ENCODE results near the gene MEFV.

The MEFV gene

GRCh38 chr16:3195975-3196374, 60.5 kb downstream of the MEFV start:
- H3K4me1 ChIP-seq: no peaks in the 10 kb centered on the region; the same call in 1 of the 2 replicates
- in situ Hi-C loops (cut with MboI; ENCODE audit: low sequenced_read_pairs): no loop called here
- no peaks in the 10 kb centered on the region for H3K36me3 ChIP-seq (replicated peaks)
- H3K4me3 ChIP-seq: no peak overlapping the region
- no peak for DNase-seq (ENCODE audit: low spot score in 2 of 2)
- peaks cover 4% of the 10 kb centered on the region; the same call in 1 of the 2 replicates for H3K27me3 ChIP-seq (ENCODE audit: low read depth)
- H3K9me3 ChIP-seq: no peaks in the 10 kb centered on the region

GRCh38 chr16:3194792-3195191, 61.6 kb downstream of the MEFV start:
- in situ Hi-C loops (cut with MboI; ENCODE audit: low sequenced_read_pairs): no loop called here
- Histone ChIP-seq H3K27me3 (ENCODE audit: low read depth) (peaks cover 4% of the 10 kb centered on the region; the same call in 1 of the 2 replicates), H3K4me1 (no peaks in the 10 kb centered on the region), H3K9me3 (no peaks in the 10 kb centered on the region), H3K36me3 (replicated peaks) (no peaks in the 10 kb centered on the region), H3K4me3 (no peak overlapping the region)
- DNase-seq (ENCODE audit: low spot score in 2 of 2): no peak

- in situ Hi-C loops (cut with MboI; ENCODE audit: low sequenced_read_pairs): no loop called here
Observed at GRCh38 chr16:3193221-3194212, 62.9 kb downstream of the MEFV start.

GRCh38 chr16:3192476-3193019, 63.9 kb downstream of the MEFV start:
- Histone ChIP-seq H3K4me3 (no peak overlapping the region), H3K27me3 (ENCODE audit: low read depth) (no peaks in the 10 kb centered on the region)
- in situ Hi-C loops (cut with MboI; ENCODE audit: low sequenced_read_pairs): no loop called here

More at GRCh38 chr16:3193221-3194212, 62.9 kb downstream of the MEFV start:
- H3K36me3 ChIP-seq (replicated peaks): no peaks in the 10 kb centered on the region
- no peak overlapping the region for H3K4me3 ChIP-seq
- H3K4me1 ChIP-seq: peaks cover 7% of the 10 kb centered on the region
- no peaks in the 10 kb centered on the region for H3K9me3 ChIP-seq
- no peak for DNase-seq (ENCODE audit: low spot score in 2 of 2)
- peaks cover 4% of the 10 kb centered on the region; the same call in 1 of the 2 replicates for H3K27me3 ChIP-seq (ENCODE audit: low read depth)

More at GRCh38 chr16:3192476-3193019, 63.9 kb downstream of the MEFV start:
- no peak for DNase-seq (ENCODE audit: low spot score in 2 of 2)
- Histone ChIP-seq H3K4me1 (peaks cover 7% of the 10 kb centered on the region), H3K36me3 (replicated peaks) (no peaks in the 10 kb centered on the region), H3K9me3 (no peaks in the 10 kb centered on the region)
